GM18505 (cell line): ENCODE measurements around the gene E2F2.
A peak's percentile ranks its signal among the peaks of the same experiment; 100 is the strongest.

ENCODE experiments used
- ATAC-seq: cut with Tn5 transposase; IDR thresholded peaks from one replicate; pipeline ENCODE4 v1.9.1; 2021; ENCODE audit not compliant: unreplicated experiment
- POLR2A ChIP-seq: IDR thresholded peaks from 4 replicates; pipeline ENCODE4 v1.6.1; 2011; ENCODE audit warnings: borderline replicate concordance; ENCODE audit not compliant: insufficient read depth, insufficient read length; ENCODE audit errors: extremely low read depth

The E2F2 gene, protein sequence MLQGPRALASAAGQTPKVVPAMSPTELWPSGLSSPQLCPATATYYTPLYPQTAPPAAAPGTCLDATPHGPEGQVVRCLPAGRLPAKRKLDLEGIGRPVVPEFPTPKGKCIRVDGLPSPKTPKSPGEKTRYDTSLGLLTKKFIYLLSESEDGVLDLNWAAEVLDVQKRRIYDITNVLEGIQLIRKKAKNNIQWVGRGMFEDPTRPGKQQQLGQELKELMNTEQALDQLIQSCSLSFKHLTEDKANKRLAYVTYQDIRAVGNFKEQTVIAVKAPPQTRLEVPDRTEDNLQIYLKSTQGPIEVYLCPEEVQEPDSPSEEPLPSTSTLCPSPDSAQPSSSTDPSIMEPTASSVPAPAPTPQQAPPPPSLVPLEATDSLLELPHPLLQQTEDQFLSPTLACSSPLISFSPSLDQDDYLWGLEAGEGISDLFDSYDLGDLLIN

DNA sequence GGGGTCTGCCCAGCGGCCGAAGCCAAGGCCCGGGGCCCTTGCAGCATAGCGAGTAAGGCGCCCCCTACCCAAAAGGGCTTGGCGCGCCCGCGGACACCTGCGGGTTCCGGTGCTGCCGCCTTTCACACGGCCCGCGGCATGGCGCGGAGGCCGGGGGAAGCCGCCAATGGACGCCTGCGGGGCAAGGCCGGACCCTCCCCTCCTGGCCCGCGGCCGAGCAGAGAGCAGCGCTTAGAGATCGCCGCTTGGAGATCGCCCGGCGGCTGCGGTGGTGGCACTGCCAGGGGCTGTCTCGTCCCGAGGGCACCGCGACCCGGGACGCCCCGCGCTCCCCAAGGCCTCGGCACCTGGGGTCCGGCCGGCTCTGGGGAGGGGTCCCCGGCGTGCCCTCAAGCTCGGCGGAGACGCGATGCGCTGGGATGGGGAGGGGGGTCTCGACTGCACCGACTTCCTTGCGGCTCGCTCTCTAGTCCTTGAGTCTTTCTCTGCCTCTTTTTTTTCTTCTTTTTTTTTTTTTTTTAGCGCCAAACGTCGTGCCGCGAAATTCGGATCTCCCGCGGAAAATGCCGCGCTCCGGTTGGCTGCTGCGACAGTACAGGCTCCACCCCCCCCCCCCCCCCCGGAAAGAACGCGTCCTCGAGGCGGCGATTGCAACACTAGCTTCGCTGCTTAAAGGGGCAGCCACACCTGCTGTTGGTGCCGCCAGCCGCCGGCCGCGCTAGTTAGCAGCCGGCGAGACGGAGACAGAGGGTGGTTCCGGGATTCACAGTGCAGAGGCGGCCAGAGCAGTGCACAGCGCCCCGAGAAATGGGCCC lies at the start of gene E2F2:
E2F2 (minus strand) TSS at position 487 of the 815 bp plus-strand sequence; CDS start at position 47, 440 bp downstream.
- peak; percentile 20 for TF ChIP-seq POLR2A

DNA sequence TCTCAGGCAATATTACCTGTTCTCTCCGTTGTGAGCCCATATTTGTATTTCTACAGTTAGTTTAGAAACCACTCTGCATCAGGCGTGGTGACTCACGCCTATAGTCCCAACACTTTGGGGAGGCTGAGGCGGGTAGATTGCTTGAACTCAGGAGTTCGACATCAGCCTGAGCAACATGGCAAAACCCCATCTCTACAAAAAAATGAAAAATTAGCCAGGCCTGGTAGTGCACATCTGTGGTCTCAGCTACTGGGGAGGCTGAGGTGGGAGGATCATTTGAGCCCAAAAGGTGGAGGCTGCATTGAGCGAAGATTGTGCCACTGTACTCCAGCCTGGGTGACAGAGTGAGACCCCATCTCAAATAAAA lies 47.9 kb upstream of the E2F2 start:
- no peak for ATAC-seq
- TF ChIP-seq POLR2A = no peak

More for the DNA sequence above, at the start of gene E2F2:
- peak; percentile 52 for ATAC-seq

DNA sequence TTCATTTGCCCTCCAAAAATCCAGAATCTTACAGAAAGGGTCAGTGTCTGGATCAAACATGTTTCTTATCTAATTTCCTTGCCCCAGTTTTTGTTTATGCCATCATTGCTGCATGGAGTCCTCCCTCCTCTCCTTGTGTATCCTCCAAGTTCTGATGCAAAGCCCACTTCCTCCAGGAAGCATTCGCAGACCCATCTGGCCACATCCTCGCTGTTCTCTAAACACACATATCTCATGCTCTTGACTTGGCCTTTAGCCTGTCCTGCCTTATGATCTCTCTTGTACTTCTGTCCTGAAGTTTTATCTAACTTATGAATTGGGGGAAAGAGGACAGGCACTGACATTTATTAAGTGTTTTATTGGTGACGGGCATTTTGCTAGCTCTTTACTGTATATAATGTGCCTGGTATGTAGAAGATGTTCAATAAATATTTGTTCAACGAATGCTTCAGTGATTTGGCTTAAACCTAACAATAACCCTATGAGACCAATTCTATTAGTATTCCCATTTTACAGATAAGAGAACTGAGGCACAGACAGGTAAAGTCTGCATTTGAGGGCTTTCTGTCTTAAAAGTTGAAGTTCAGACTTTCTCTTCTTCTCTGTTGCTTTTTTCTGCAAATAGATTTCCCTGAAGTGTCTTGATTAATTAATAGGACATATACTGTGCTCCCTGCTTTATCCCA lies 47.4 kb upstream of the E2F2 start:
- peak; percentile 40 for TF ChIP-seq POLR2A
- no peak for ATAC-seq

DNA sequence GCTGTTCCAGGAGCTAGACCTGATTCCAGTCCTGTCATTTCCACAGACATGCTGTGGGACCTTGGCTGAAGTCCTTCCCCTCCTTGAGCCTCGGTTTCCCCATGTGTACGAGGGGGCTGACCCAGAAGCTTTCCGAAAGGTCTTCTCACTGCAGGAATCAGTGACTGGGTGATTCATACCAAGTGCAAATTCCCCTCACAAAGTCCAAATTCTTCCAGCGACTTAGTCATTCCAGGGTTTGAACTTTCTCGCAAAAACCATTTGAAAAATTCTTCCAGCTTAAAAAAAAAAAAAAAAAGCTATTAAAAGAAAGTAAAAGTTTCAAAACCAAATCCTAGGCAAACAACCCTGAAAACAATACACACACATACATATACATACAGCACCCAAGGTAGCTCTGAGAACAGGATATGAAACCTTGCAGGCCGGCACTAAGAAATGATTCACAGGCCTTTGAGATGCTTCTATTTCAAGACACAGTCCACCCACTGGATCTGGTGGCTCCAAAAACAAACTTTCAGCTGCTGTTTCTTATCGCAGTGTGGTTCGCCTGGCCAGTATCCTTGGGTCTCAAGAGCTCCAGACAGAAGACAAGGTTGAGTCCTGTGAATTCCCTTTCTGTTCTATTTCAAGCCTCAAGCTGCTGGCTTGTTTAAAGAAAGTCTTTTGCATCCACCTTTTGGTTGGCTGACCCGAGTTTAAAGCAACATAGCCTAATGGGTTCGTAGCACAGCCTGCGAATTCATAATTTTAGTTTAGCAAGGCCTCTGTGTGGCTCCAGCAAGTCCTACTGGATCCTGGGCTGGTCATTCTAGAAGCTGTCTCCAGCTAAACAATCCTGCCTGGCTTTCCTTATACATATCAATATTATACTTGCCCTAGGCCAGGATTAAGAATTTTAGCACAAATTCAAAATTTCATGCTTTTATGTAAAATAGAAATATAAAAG lies 46.3 kb upstream of the E2F2 start:
- peak; percentile 59 for TF ChIP-seq POLR2A
- ATAC-seq = peak; percentile 66

DNA sequence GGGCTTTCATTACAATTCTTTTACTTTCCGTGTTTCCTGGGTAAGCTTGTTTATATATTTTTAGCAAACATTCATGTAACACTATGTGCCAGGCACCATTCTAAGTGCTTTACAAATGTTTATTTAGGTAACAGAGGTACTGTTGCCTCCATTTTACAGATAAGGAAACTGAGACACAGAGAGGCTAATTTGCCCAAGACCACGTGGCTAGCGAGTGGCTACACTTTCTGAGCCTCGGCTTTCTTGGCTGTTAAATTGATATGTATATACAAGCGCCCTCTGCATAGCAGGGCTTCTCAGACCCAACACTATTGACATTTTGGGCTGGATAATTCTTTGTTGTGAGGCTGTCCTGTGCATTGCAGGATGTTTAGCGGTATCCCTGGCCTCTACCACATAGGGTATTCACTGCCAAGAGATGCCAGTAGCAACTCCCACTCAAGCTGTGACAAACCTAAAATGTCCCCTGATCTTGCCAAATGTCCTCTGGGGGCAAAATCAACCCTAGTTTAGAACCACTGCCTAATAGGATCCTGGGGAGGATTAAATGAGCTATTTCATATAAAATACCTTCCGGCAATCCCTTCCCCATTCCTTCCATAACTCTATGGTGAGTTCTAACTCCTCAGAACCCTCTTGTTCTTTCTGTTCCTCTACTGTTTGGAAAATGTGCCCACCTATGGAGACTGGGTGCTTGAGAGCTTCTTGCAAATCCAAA lies 45.5 kb upstream of the E2F2 start:
- no peak for TF ChIP-seq POLR2A

DNA sequence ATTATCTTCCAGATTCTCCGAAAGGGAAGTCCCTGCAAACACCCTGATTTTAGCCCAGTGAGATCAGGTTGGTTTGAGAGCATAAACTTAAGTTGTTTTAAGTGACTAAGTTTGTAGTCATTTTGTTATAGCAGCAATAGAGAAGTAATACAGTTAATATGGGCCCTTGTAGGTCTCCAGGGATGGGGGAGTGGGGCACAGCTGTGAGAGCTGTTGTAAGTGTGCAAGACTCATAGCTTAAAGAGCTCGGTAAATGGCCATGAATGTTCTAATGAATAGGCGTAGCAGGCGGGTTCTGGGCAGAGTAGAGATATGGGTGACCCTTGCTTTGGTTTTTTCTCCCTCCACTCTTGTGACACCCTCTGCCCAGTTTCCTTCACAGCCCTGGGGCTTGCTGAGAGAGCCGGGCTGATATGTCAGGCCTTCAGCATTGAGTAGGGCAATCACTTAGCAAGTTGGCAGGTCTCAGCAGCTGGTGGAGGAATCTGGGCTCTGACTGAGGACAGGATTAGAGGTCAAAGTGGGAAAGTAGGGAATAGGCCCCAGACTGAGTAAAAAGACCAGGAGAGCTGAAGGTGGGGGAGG lies 44.3 kb upstream of the E2F2 start:
- TF ChIP-seq POLR2A = no peak

More for the DNA sequence above, 45.5 kb upstream of the E2F2 start:
- no peak for ATAC-seq

DNA sequence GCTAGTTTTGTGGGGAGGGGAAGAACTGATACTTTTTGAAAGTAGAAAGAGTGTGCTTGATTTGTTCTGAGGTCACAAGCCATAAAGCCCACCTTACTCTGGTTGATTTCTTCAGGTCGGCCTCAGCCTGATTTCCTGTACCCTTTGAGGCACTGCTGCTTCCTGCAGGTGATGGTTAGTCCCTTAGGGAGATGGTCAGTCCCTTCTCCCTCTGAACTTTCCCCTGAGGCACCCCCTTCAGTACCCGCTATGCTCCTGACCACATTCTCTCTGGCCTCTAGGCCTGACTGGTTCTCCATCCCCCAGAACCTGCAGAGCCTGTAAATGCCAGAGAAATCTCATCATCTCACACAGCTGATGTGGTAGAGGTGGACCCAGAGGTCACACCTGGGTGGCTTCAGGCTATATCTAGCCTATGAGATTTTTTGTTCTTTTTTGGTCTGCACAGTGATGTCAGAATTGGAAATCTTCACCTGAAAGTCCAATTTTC lies 43.3 kb upstream of the E2F2 start:
- ATAC-seq = no peak

More for the DNA sequence above, 44.3 kb upstream of the E2F2 start:
- no peak for ATAC-seq

DNA sequence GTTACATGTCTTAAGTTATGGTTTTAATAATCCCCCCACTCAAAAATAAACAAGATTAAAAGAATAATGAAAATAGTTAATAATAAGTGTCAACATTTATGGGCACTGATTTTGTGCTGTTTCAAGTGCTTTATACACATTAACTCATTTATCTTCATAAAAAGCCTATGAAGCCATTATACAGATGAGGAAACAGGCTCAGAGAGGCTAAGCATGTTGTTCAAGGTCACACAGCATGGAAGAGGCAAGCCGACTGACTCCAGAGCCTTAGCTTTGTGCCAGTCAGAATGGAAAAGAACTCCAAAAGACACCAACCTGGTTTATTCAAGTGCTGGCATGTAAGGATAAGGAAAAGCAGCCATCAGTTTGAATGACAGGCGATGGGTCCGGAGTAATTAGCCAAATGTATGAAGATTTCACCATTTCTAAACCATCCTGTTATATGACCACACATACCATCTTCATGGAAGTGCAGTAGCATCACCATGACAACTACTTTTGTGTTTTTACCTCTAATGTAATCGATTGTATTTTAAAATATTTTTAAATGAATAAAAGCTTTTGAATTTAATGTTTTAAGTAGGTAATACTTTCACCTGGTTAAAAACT lies 42.6 kb upstream of the E2F2 start:
- TF ChIP-seq POLR2A = no peak
- no peak for ATAC-seq

More for the DNA sequence above, 43.3 kb upstream of the E2F2 start:
- TF ChIP-seq POLR2A = no peak

DNA sequence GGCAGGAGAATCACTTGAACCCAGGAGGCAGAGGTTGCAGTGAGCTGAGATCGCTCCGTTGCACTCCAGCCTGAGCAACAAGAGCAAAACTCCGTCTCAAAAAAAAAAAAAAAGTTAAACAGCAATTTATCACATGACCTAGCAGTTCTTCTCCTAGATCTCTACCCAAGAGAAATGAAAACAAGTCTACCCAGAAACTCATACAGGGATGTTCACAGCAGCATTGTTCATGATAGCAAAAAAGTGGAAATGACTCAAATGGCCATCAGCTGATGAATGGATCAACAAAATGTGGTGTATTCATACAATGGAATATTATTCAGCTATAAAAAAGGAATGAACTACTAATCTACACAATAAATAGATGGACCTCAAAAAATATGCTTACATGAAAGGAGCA lies 40.4 kb upstream of the E2F2 start:
- TF ChIP-seq POLR2A = no peak
- ATAC-seq = no peak

DNA sequence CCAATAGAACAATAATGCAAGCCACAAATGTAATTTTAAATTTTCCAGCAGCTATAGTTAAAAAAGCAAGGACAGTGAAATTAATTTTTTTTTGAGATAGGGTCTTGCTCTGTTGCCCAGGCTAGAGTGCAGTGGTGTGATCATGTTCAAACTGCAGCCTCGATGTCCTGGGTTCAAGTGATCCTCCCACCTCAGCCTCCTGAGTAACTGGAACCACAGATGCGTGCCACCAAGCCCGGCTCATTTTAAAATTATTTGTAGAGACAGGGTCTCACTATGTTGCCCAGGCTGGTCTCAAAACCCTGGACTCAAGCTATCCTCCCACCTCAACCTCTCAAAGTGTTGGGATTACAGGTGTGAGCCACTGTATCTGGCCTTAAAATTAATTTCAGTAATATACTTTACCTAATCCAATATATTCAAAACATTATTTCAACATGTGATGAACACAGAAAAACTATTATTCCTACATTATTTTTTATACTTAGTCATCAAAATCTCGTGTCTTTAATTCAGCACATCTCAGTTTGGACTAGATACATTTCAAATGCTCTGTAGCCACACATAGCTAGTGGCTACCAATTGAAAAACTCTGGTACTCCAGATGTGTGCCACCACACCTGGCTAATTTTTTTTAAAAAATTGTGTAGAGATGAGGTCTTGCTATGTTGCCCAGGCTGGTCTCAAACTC lies 39.1 kb upstream of the E2F2 start:
- no peak for TF ChIP-seq POLR2A

DNA sequence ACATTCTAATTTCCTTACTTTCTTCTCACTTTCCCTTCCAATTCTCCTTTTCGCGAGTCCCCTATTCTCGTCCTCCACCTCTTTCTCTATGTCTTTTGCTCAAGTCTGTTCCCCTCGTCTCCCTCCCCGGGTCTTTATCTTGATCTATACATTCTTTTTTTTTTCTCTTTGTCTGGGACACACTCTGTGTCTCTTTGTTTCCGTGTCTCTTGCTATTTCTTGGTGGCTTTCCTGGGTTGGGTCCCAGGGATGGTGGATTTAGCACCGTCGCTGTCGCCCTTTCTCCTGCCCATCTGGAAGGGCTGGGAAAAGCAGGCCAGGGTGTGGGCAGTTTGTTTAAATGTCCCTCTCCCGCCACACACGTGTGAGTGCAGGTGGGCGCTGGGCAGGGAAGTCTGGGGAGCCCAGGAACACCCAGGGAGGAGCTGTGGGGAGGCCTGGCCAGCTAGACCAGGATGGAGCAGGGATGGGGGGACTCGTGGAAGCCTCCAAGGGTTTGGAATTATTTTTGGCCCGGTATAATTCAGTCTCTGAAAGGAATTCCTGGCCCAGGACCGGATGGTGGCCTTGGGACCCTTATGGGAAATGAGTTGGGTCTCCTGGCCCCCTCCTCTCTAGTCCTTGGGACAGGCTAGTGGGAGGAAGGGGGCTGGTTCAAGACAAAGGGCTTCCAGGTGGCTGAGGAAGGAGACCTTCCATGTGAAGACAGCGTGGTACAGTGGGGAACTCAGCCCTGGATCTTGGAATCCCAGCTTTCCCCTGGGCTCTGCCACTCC lies 37.8 kb upstream of the E2F2 start:
- ATAC-seq = no peak
- TF ChIP-seq POLR2A = no peak

More for the DNA sequence above, 39.1 kb upstream of the E2F2 start:
- ATAC-seq = no peak
